ENCODE results near the gene COPS3.

DNA sequence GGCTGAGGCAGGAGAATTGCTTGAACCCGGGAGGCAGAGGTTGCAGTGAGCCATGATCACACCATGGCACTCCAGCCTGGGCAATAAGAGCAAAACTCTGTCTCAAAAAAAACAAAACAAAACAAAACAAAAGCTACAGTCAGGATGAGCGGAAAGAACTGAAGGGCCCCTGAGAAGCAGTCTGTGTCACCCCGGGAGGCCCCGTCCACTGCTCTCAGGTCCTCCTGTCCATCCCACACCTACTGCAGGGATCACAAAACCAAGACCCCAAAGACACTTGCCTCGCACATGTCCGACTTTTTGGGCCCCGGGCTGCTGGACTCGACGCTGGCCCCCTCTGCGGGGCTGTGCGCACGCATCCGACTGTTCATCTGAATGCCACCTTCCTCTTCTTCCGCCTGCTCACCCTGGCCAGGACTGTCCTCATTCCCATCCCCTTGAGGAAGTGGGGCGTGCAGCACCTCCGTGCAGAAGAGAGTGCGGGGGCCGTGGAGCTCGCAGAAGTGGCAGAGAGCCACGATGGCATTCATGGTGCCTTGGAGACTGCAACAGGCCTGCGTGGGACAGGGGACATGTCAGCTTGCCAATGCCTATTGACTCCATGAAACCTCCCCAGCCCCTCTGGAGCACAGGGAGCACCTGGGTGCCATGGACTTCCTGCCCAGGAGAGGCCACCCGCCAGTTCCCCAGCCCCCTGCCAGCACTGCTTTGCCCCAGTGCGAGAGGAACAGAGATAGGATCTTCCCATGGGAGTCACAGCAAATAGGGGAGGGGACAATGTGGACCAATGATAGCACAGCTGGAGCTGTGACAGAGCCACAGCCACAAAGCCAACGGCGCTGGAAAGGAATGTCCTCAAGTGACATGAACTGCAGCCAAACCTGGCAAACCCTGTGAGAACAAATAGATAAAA lies 53.2 kb downstream of the COPS3 start:
- TF ChIP-seq EZH2 (IDR thresholded peaks at IDR 0.05) = no peak
- no peak for TF ChIP-seq POLR2AphosphoS5 (IDR thresholded peaks at IDR 0.05; ENCODE audit: borderline replicate concordance, low read depth, low read length)
- TF ChIP-seq FOXP2 (optimal IDR thresholded peaks at IDR 0.05; ENCODE audit: control extremely low read depth, extremely low read length, insufficient read depth) = no peak

All from SK-N-MC (cell line).